GM12873 (cell line): ENCODE measurements around the gene LRBA.

Source experiments
- TF ChIP-seq, protein P1 (sequence below): IDR thresholded peaks from 2 replicates; pipeline ENCODE4 v1.5.1; 2012; ENCODE audit warnings: low read depth, mild to moderate bottlenecking, moderate library complexity, low read length, control low read depth; ENCODE audit not compliant: insufficient read depth; ENCODE audit errors: missing control alignments

LRBA gene

GRCh38 chr4:150314031-150314430, 701.1 kb downstream of the LRBA start:
- TF ChIP-seq, protein P1, sequence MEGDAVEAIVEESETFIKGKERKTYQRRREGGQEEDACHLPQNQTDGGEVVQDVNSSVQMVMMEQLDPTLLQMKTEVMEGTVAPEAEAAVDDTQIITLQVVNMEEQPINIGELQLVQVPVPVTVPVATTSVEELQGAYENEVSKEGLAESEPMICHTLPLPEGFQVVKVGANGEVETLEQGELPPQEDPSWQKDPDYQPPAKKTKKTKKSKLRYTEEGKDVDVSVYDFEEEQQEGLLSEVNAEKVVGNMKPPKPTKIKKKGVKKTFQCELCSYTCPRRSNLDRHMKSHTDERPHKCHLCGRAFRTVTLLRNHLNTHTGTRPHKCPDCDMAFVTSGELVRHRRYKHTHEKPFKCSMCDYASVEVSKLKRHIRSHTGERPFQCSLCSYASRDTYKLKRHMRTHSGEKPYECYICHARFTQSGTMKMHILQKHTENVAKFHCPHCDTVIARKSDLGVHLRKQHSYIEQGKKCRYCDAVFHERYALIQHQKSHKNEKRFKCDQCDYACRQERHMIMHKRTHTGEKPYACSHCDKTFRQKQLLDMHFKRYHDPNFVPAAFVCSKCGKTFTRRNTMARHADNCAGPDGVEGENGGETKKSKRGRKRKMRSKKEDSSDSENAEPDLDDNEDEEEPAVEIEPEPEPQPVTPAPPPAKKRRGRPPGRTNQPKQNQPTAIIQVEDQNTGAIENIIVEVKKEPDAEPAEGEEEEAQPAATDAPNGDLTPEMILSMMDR: no peak

DNA sequence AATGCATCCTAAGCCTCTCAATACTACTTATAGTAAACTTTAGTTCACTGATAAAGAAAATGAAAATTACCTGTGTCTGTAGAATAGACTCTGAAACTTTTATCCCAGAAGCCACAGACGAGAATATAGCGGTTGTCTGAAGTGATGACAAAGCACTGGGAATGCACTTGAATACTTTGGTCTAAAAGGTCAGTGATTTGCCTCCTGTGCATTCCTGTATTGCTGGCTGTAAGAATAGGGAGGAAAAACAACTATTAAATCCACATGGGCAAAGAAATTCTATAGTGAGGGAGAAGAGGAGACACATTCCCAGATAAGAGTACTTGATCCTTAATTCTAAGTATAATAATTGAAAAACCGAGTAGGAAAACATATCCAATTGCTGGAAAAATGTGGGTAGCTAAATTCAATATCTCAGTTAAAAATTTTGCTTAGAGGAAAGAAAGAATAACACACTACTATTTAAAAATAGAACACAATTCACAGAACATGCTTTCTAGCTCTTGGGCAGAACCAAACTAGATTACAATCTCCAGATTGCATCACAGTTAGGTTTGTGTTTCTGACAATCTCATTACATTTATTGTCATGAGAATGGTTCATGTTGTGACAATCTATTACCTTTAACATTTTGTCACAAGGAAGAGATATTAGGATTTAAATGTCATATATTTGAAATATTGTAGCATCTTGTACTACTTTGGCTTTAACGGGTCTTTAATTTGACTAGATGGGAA, 704.8 kb downstream of the LRBA start:
- TF ChIP-seq, protein P1: no peak

GRCh38 chr4:150308824-150309472, 706.1 kb downstream of the LRBA start:
- TF ChIP-seq, protein P1: no peak

GRCh38 chr4:150306719-150307118, 708.4 kb downstream of the LRBA start:
- TF ChIP-seq, protein P1: no peak

DNA sequence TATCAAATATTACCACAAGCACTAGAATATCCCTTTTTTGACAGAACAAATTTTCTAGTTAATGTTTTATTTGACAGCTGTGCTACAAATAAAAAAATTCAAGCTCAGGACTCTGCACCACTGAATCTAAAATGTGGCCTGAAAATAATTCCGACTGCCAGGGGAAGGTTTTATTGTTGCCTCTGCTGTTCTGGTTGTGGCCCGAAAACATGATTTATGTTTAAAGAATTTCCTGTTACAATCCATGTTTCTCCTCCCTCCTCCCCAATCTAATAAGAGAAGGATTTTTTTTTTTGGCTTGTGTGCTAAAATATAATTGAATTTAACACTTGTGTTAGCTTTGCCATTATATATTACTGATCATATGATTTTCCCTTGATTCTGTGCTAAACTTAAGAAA, 709.1 kb downstream of the LRBA start:
- TF ChIP-seq, protein P1: no peak

- TF ChIP-seq, protein P1: no peak
Observed at GRCh38 chr4:150302553-150302952, 712.5 kb downstream of the LRBA start.

DNA sequence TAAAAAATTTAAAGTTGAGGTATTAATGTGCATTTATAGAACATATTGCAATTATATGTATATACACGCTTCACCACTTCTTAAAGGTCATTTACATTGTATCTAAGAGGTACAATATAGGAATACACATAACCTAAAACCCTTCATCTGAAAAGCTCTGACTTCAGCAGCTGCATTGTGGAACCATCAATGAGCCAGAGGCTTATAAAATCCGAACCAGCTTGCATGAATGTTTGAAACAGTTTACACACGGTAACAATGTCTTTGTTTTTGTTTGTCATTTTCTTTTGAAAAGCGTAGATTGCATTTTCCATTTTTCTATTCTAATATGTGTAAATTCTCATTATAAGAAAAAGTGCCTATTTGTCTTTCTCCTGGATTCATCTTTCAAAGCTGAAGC, 715.3 kb downstream of the LRBA start:
- TF ChIP-seq, protein P1: no peak
